ENCODE results near the gene SERAC1.
"Not testable (repeated sequence)": the region's sequence is repeated elsewhere in the genome, so short reads cannot be mapped to it uniquely, and the experiment has no call there.

Gene SERAC1

GRCh38 chr6:158168040-158168289, at the start of gene SERAC1:
TSS of gene SERAC1 (minus strand) at chr6:158168262. CDS start at chr6:158158363, 9,899 bp downstream.
- FAIRE-seq: no peak

GRCh38 chr6:158213925-158214674, 46.0 kb upstream of the SERAC1 start:
- peak; percentile 86 for FAIRE-seq

- FAIRE-seq: no peak
These were observed 43.4 kb upstream of the SERAC1 start for GRCh38 chr6:158211273-158212055.

GRCh38 chr6:158209582-158210333, 41.7 kb upstream of the SERAC1 start:
- not testable (repeated sequence) for FAIRE-seq

- not testable (repeated sequence) for FAIRE-seq
These were observed 40.4 kb upstream of the SERAC1 start for GRCh38 chr6:158208226-158209030.

- no peak for FAIRE-seq
These were observed 39.3 kb upstream of the SERAC1 start for GRCh38 chr6:158207422-158207788.

- FAIRE-seq: no peak
These were observed 38.8 kb upstream of the SERAC1 start for GRCh38 chr6:158206740-158207421.

GRCh38 chr6:158205169-158205944, 37.3 kb upstream of the SERAC1 start:
- no peak for FAIRE-seq

- FAIRE-seq: no peak
These were observed 30.4 kb upstream of the SERAC1 start for GRCh38 chr6:158198461-158198860.

- FAIRE-seq: no peak
These were observed 26.6 kb upstream of the SERAC1 start for GRCh38 chr6:158194487-158195280.

- no peak for FAIRE-seq
These were observed 23.7 kb upstream of the SERAC1 start for GRCh38 chr6:158191761-158192160.

- no peak for FAIRE-seq
These were observed 23.0 kb upstream of the SERAC1 start for GRCh38 chr6:158191032-158191431.

GRCh38 chr6:158188591-158188990, 20.5 kb upstream of the SERAC1 start:
- FAIRE-seq: no peak

GRCh38 chr6:158185729-158186456, 17.8 kb upstream of the SERAC1 start:
- no peak for FAIRE-seq

GRCh38 chr6:158184608-158185007, 16.5 kb upstream of the SERAC1 start:
- no peak for FAIRE-seq

GRCh38 chr6:158183174-158183972, 15.3 kb upstream of the SERAC1 start:
- not testable (repeated sequence) for FAIRE-seq

GRCh38 chr6:158177712-158178111, 9.7 kb upstream of the SERAC1 start:
- FAIRE-seq: not testable (repeated sequence)

GRCh38 chr6:158175111-158175510, 7.0 kb upstream of the SERAC1 start:
- FAIRE-seq: no peak

GRCh38 chr6:158174514-158174913, 6.5 kb upstream of the SERAC1 start:
- FAIRE-seq: no peak

Measured in A204.1 (cell line).